GM10248 (cell line): ENCODE results near the gene MSANTD1.

Experiments used
- CTCF ChIA-PET: fragments of 300-600 bp; sonication (Branson Sonifier 250); formaldehyde crosslinking; extraction: SDS; loops from one replicate; lab custom pipeline; 2021; ENCODE audit warnings: antibody characterized with exemption; lab: Yijun Ruan, JAX
- POLR2A ChIA-PET: fragments of 350-650 bp; sonication (Branson Sonifier 250); formaldehyde crosslinking; extraction: SDS; loops from one replicate; lab custom pipeline; 2020; ENCODE audit warnings: antibody characterized with exemption; lab: Yijun Ruan, JAX
- DNase-seq: peaks from one replicate; pipeline ENCODE4 v3.0.0; 2012; ENCODE audit errors: extremely low spot score
- CTCF ChIP-seq: IDR thresholded peaks from 2 replicates; pipeline ENCODE4 v1.5.1; 2012; ENCODE audit warnings: mild to moderate bottlenecking, low read depth; ENCODE audit errors: extremely low read depth, missing control alignments, control extremely low read depth

MSANTD1 gene

GRCh38 chr4:3267576-3268394, 18.8 kb downstream of the MSANTD1 start:
- DNase-seq: no peak
- ChIA-PET POLR2A (no interaction called here), CTCF (interaction anchor here (1.6 kb wide), 1 partner anchor 212 kb away, joined by 3 read pairs; no protein-coding TSS in a partner anchor)
- TF ChIP-seq CTCF: no peak

- no peak for DNase-seq
- ChIA-PET POLR2A (no interaction called here), CTCF (no interaction called here)
- no peak for TF ChIP-seq CTCF
Measured at GRCh38 chr4:3268395-3269104, 19.6 kb downstream of the MSANTD1 start.

- no peak for DNase-seq
- ChIA-PET CTCF (interaction anchor here (1.4 kb wide), 1 partner anchor 162 kb away, joined by 3 read pairs; no protein-coding TSS in a partner anchor), POLR2A (no interaction called here)
- no peak for TF ChIP-seq CTCF
Measured at GRCh38 chr4:3269105-3269927, 20.4 kb downstream of the MSANTD1 start.

- TF ChIP-seq CTCF: no peak
Measured at GRCh38 chr4:3269991-3270611, 21.1 kb downstream of the MSANTD1 start.

GRCh38 chr4:3271131-3271530, 22.2 kb downstream of the MSANTD1 start:
- DNase-seq: no peak
- CTCF ChIA-PET: interaction anchor here (1.4 kb wide), 1 partner anchor 164 kb away, joined by 3 read pairs; no protein-coding TSS in a partner anchor
- no peak for TF ChIP-seq CTCF
- POLR2A ChIA-PET: no interaction called here

More at GRCh38 chr4:3269991-3270611, 21.1 kb downstream of the MSANTD1 start:
- POLR2A ChIA-PET: no interaction called here
- CTCF ChIA-PET: interaction anchor here (1.4 kb wide), 1 partner anchor 163 kb away, joined by 3 read pairs; no protein-coding TSS in a partner anchor
- DNase-seq: no peak

- CTCF ChIA-PET: no interaction called here
Measured at GRCh38 chr4:3276986-3277385, 28.0 kb downstream of the MSANTD1 start.

More at GRCh38 chr4:3276986-3277385, 28.0 kb downstream of the MSANTD1 start:
- no peak for TF ChIP-seq CTCF
- POLR2A ChIA-PET: no interaction called here
- no peak for DNase-seq
